ENCODE data around the gene CHST15. TPM values are rescaled to one million over a fixed set of nuclear protein-coding genes. Genes with fewer than 3 reads are reported as not detected.

Gene CHST15
- polyA plus RNA-seq, 2 donors = 1.4 to 3.7 TPM

DNA sequence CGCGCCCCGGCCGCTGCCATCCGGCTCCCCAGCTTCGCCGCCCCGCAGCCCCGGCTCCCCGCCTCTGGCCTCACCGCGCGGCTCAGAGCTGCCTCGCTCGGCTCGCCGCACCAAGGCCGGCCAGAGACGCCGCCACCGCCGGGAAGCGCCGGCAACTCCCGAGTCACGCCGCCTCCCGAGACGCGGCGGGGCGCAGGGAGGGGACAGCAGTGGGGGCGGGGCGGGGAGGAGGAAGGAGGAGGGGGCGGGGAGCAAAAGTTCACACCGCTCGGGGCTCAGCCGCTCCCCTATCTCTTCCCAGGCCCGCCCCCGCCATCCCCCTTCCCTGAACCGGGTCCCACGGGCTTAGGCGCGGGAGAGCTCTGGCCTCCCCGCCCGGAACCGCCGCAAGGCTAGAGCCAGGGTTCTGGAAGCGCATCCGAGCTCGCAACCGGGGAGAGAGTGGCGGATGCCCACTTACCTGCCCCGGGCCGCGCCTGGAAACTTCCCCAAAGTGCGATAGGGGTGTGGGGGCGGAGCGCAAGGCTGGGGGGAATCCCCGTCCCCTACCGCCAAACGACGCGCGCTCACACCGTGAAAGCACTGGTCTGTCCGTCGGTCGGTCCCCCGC lies 1.0 kb downstream of the CHST15 start:
- H3K27ac ChIP-seq (ENCODE audit: low read depth in 2 of 2, low read length in 1 of 2) = peak overlapping the region; percentile 92 to 95
- H3K27me3 ChIP-seq (ENCODE audit: control insufficient read depth in 1 of 2, insufficient read depth in 2 of 2, low read length in 2 of 2) = no peaks in the 10 kb centered on the region
- 1% methylated on average over 57 to 68 of the region's 70 CpGs for WGBS, 2 donors

DNA sequence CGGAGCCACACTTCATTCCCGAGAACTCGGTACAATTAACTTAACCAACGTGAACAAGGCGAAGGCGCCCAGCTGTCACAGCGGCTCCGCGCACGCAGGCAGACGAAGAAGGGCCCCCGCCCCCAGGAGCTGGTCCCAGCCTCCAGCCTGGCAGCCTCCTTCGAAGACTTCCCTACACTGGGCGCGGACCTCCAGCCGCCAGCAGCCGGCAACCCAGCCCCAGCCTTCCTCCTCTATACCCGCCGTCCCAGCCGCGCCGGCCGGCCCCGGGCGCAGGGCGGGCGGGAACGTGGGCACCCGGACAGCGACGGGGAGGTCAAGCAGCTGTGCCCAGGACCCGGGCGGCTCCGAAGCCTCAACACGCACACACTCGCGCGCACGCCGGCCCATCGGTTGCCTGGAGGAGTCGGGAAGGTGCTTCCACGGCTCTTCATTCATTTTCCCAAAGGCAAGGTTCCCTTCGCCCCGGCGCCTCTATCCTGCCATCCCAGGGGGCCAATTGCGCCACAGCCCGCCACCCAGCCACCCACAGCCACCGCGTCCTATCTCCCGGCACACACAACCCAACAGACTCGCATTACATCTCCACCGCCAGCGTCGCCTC lies 1.6 kb downstream of the CHST15 start:
- Histone ChIP-seq H3K4me3 (ENCODE audit: low read depth in 1 of 2, low read length in 2 of 2) (peak overlapping the region; percentile 62 to 67), H3K9me3 (ENCODE audit: control insufficient read depth in 2 of 2, insufficient read depth in 1 of 2, low read depth in 1 of 2, low read length in 1 of 2) (peaks cover 0 to 4% of the 10 kb centered on the region in 2 donors), H3K36me3 (ENCODE audit: control insufficient read depth in 2 of 2, insufficient read depth in 2 of 2, low read length in 1 of 2) (no peaks in the 10 kb centered on the region), H3K27ac (ENCODE audit: low read depth in 2 of 2, low read length in 1 of 2) (peak overlapping the region; percentile 72 to 92), H3K27me3 (ENCODE audit: control insufficient read depth in 1 of 2, insufficient read depth in 2 of 2, low read length in 2 of 2) (no peaks in the 10 kb centered on the region), H3K4me1 (ENCODE audit: control insufficient read depth in 2 of 2, insufficient read depth in 2 of 2, low read length in 1 of 2) (peaks cover 3 to 10% of the 10 kb centered on the region in 2 donors)
- 6 to 14% methylated on average over 54 to 55 of the region's 55 CpGs for WGBS, 2 donors

More for the DNA sequence above, 1.0 kb downstream of the CHST15 start:
- peaks cover 0 to 4% of the 10 kb centered on the region in 2 donors for H3K9me3 ChIP-seq (ENCODE audit: control insufficient read depth in 2 of 2, insufficient read depth in 1 of 2, low read depth in 1 of 2, low read length in 1 of 2)
- H3K4me1 ChIP-seq (ENCODE audit: control insufficient read depth in 2 of 2, insufficient read depth in 2 of 2, low read length in 1 of 2) = peaks cover 2 to 9% of the 10 kb centered on the region in 2 donors
- H3K36me3 ChIP-seq (ENCODE audit: control insufficient read depth in 2 of 2, insufficient read depth in 2 of 2, low read length in 1 of 2) = no peaks in the 10 kb centered on the region
- H3K4me3 ChIP-seq (ENCODE audit: low read depth in 1 of 2, low read length in 2 of 2) = peak overlapping the region; percentile 62 to 67

DNA sequence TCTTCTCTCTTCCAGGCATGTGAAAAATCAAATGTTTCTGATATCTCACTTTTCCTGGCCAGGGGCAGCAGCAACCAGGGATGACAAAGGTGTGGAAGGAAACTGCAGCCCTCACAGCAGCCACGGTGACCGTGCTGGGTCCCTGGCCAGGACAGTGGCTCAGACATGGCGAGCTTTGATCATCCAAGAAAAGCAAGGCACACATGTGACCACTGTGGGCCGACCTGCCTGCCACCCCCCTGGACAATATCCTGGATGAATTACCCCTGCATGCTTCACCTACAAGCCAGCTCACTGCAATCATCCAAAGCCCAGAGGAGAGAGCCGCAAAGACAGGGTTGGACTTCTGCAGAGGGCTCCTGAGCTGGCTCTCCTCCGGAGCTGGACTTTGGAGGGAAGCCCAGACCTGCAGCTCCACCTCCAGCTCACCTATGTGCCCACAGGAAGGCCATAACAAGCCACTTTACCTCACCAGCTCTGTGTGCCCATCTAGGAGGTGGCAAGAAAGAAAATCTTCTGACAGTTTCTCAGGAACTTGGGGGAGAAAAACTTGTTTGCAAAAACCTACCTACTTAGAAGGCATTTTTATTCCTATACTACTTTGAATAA lies 2.7 kb downstream of the CHST15 start:
- Histone ChIP-seq H3K36me3 (ENCODE audit: control insufficient read depth in 2 of 2, insufficient read depth in 2 of 2, low read length in 1 of 2) (no peaks in the 10 kb centered on the region), H3K27me3 (ENCODE audit: control insufficient read depth in 1 of 2, insufficient read depth in 2 of 2, low read length in 2 of 2) (no peaks in the 10 kb centered on the region), H3K4me1 (ENCODE audit: control insufficient read depth in 2 of 2, insufficient read depth in 2 of 2, low read length in 1 of 2) (peaks cover 4 to 15% of the 10 kb centered on the region in 2 donors), H3K27ac (ENCODE audit: low read depth in 2 of 2, low read length in 1 of 2) (peak overlapping the region in 1 of 2 donors; percentile 20), H3K9me3 (ENCODE audit: control insufficient read depth in 2 of 2, insufficient read depth in 1 of 2, low read depth in 1 of 2, low read length in 1 of 2) (no peaks in the 10 kb centered on the region), H3K4me3 (ENCODE audit: low read depth in 1 of 2, low read length in 2 of 2) (no peak overlapping the region)
- 62 to 65% methylated on average over 6 of the region's 6 CpGs for WGBS, 2 donors

DNA sequence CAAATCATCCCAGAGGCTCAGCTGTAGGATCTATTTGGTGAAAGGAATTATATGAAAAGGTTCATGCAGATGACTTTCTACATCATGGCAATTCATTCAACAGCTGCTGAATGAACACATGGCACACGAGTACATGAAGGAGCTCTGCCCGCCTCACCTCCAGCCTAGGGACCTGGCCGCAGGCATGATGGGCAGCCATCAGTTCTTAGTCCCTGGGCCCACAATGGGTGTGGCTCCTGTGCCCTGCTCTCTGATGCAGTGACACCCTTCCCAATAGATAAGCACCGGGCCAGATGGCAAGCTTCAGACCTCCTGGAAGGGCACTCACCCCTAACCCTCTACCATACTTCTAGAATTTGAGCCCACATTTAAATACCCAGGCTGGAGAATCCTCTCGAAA lies 3.5 kb downstream of the CHST15 start:
- H3K27me3 ChIP-seq (ENCODE audit: control insufficient read depth in 1 of 2, insufficient read depth in 2 of 2, low read length in 2 of 2) = no peaks in the 10 kb centered on the region
- WGBS, 2 donors = 76 to 91% methylated on average over 5 of the region's 5 CpGs
- H3K9me3 ChIP-seq (ENCODE audit: control insufficient read depth in 2 of 2, insufficient read depth in 1 of 2, low read depth in 1 of 2, low read length in 1 of 2) = no peaks in the 10 kb centered on the region
- H3K4me3 ChIP-seq (ENCODE audit: low read depth in 1 of 2, low read length in 2 of 2) = no peak overlapping the region
- H3K36me3 ChIP-seq (ENCODE audit: control insufficient read depth in 2 of 2, insufficient read depth in 2 of 2, low read length in 1 of 2) = no peaks in the 10 kb centered on the region
- peaks cover 4 to 13% of the 10 kb centered on the region in 2 donors for H3K4me1 ChIP-seq (ENCODE audit: control insufficient read depth in 2 of 2, insufficient read depth in 2 of 2, low read length in 1 of 2)
- no peak overlapping the region for H3K27ac ChIP-seq (ENCODE audit: low read depth in 2 of 2, low read length in 1 of 2)

DNA sequence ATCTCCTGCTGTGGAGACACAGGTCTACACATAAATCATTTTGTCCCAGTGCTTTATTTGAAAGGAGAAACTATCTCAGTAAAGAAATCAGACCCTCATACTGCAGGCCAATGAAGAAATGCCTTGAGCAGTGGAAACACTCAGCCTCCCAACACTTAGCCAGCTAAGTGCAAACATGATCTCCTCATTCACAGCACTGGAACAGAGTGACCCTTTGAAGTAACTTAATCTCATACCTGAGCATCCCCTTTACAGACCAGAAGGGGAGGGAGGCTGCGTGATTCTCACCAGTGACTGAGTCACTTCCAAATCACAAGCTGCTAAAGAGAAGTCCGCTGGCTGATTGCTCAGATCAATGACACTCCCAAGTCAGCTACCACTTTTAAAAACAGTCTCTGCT lies 4.5 kb downstream of the CHST15 start:
- Histone ChIP-seq H3K36me3 (ENCODE audit: control insufficient read depth in 2 of 2, insufficient read depth in 2 of 2, low read length in 1 of 2) (no peaks in the 10 kb centered on the region), H3K9me3 (ENCODE audit: control insufficient read depth in 2 of 2, insufficient read depth in 1 of 2, low read depth in 1 of 2, low read length in 1 of 2) (no peaks in the 10 kb centered on the region), H3K27ac (ENCODE audit: low read depth in 2 of 2, low read length in 1 of 2) (no peak overlapping the region), H3K4me1 (ENCODE audit: control insufficient read depth in 2 of 2, insufficient read depth in 2 of 2, low read length in 1 of 2) (peaks cover 5 to 13% of the 10 kb centered on the region in 2 donors), H3K4me3 (ENCODE audit: low read depth in 1 of 2, low read length in 2 of 2) (no peak overlapping the region), H3K27me3 (ENCODE audit: control insufficient read depth in 1 of 2, insufficient read depth in 2 of 2, low read length in 2 of 2) (no peaks in the 10 kb centered on the region)
- WGBS, 2 donors = 76 to 79% methylated on average over 2 of the region's 2 CpGs

DNA sequence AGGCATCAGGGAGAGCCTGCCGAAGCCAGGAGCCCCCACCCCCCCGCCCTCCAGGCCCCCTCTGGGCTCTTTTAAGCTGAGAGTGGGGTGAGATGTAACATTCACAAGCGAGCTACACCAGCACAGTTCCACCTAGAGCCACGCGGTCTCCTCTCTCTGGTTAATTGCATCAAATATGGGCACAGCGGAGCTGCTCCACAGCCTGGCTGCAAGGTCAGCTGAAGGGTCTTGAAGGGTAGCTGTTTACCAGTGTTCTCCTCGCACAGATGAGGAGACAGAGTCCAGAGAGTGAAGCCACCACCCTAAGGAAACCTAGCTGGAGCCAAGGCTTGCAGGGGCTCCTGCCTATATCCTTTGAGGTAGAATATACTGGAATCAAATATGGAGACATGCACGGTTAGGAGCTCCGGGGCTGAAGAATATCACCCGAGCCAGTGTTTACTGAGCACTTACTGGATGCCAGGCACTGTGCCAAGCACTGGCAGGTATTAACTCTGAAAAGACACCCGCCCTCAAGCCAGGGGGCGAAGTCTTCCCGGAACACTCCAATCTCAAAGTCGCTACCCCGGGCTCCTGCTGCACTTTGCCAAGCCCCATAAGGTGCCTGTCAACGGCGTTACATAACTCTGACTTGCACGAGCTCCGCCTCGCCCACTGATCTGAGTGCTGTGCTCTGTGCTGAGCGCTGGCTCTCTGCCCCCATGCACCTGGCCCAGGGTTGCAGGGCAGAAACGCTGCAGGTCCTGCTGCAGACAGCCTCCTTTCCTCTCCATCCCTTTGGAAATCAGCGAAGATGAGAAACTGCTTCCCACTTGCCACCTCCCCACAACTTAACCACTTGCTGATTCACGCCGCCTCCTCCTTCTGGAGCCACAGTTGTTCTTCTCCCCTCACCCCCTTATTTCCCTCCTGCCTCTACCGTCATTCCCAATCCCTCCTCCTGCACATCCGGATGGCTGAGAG lies 5.4 kb downstream of the CHST15 start:
- WGBS, 2 donors = 46 to 51% methylated on average over 27 of the region's 27 CpGs
- no peaks in the 10 kb centered on the region for H3K9me3 ChIP-seq (ENCODE audit: control insufficient read depth in 2 of 2, insufficient read depth in 1 of 2, low read depth in 1 of 2, low read length in 1 of 2)
- no peak overlapping the region for H3K4me3 ChIP-seq (ENCODE audit: low read depth in 1 of 2, low read length in 2 of 2)
- peak overlapping the region in 1 of 2 donors; percentile 62 for H3K27ac ChIP-seq (ENCODE audit: low read depth in 2 of 2, low read length in 1 of 2)
- no peaks in the 10 kb centered on the region for H3K36me3 ChIP-seq (ENCODE audit: control insufficient read depth in 2 of 2, insufficient read depth in 2 of 2, low read length in 1 of 2)
- H3K27me3 ChIP-seq (ENCODE audit: control insufficient read depth in 1 of 2, insufficient read depth in 2 of 2, low read length in 2 of 2) = no peaks in the 10 kb centered on the region
- peaks cover 7 to 13% of the 10 kb centered on the region in 2 donors for H3K4me1 ChIP-seq (ENCODE audit: control insufficient read depth in 2 of 2, insufficient read depth in 2 of 2, low read length in 1 of 2)

DNA sequence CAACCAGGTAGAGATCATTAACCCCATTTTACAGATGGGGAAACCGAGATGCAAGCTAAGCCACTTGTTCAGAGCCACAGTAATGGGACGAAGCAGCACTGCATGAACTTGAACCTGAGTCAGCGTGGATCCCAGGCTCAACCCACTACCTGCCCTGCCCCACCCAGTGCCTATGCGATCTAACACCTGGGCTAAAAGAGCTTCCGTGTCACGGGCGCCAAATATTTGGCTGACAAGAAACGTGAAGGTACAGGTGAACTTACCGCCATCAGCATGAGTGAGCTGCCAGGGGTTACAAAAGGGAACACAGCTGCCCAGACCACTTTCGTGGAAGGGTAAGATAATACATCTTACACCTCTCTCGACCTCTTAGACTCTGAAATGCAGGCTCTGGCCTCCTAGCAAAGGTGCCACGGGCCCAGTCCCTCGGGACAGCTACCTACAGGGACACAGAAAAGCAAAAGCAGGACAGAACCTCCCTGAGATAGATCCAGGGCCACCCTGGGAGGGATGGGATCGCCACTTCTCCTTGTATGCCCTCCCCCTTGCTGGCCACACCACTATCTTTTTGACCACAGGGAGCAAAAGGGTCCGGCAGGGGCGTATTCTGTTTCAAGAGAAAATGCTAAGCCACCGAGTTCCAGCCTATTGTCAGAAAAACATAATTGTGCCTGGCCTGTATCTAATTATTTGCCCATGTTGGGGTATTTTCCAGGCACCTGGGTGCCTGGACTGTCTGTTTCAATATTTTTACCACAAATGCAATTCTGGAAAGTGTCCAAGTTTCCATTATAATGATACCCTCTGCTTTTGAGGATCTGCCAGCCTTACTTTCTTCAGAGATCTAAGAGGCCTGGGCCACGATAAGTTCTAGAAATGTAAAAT lies 6.4 kb downstream of the CHST15 start:
- peaks cover 7 to 13% of the 10 kb centered on the region in 2 donors for H3K4me1 ChIP-seq (ENCODE audit: control insufficient read depth in 2 of 2, insufficient read depth in 2 of 2, low read length in 1 of 2)
- 69 to 71% methylated on average over 18 of the region's 18 CpGs for WGBS, 2 donors
- H3K36me3 ChIP-seq (ENCODE audit: control insufficient read depth in 2 of 2, insufficient read depth in 2 of 2, low read length in 1 of 2) = no peaks in the 10 kb centered on the region
- no peaks in the 10 kb centered on the region for H3K27me3 ChIP-seq (ENCODE audit: control insufficient read depth in 1 of 2, insufficient read depth in 2 of 2, low read length in 2 of 2)
- H3K4me3 ChIP-seq (ENCODE audit: low read depth in 1 of 2, low read length in 2 of 2) = no peak overlapping the region
- peak overlapping the region; percentile 18 to 22 for H3K27ac ChIP-seq (ENCODE audit: low read depth in 2 of 2, low read length in 1 of 2)
- H3K9me3 ChIP-seq (ENCODE audit: control insufficient read depth in 2 of 2, insufficient read depth in 1 of 2, low read depth in 1 of 2, low read length in 1 of 2) = no peaks in the 10 kb centered on the region

DNA sequence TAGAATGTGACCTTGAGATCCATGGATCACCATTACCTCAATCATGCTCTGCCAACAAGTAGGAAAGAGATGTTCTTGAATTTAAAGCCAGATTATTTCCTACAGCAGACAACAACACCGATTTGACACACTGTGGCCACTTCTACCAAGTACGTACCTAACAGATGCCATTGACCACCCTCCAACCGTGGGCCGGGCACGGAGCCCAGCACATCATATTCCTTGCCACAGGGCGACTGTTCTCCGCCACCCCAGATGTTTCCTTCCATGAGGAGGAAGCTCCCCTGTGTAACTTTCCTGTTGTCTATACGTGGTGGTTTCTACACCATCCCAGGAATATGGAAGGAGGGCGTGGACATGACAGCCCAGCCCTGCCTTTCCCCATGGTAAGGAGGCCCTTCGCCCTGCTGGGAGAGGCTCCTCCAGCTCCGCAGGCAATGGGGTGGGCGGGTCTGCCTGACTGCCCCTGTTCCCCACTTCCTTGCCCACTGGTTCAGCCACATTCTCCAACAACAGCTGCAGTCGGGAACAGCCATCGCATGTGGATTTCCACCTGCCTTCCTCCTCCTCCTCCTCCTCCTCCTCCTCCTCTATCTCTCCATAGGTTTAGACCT lies 7.2 kb downstream of the CHST15 start:
- Histone ChIP-seq H3K4me3 (ENCODE audit: low read depth in 1 of 2, low read length in 2 of 2) (no peak overlapping the region), H3K27ac (ENCODE audit: low read depth in 2 of 2, low read length in 1 of 2) (peak overlapping the region in 1 of 2 donors; percentile 11), H3K9me3 (ENCODE audit: control insufficient read depth in 2 of 2, insufficient read depth in 1 of 2, low read depth in 1 of 2, low read length in 1 of 2) (no peaks in the 10 kb centered on the region), H3K4me1 (ENCODE audit: control insufficient read depth in 2 of 2, insufficient read depth in 2 of 2, low read length in 1 of 2) (peaks cover 5 to 13% of the 10 kb centered on the region in 2 donors), H3K36me3 (ENCODE audit: control insufficient read depth in 2 of 2, insufficient read depth in 2 of 2, low read length in 1 of 2) (no peaks in the 10 kb centered on the region), H3K27me3 (ENCODE audit: control insufficient read depth in 1 of 2, insufficient read depth in 2 of 2, low read length in 2 of 2) (no peaks in the 10 kb centered on the region)
- 75 to 81% methylated on average over 14 of the region's 14 CpGs for WGBS, 2 donors

All from esophagus (tissue), 2 donors.